Loucy (cell line): ENCODE results near the gene MAPKBP1.

ENCODE experiments used
- H2AFZ ChIP-seq: fragments of 200-600 bp; sonication (generic); 2 replicates; pipeline ENCODE4 v1.6.0; 2016; ENCODE audit warnings: antibody characterized with exemption, mild to moderate bottlenecking, low read length, moderate library complexity
- H3F3A ChIP-seq: fragments of 200-600 bp; 2 replicates; pipeline ENCODE4 v1.6.0; 2016; ENCODE audit warnings: antibody characterized with exemption, low read depth, mild to moderate bottlenecking
- H3K27me3 ChIP-seq: fragments of 200-600 bp; sonication (generic); 2 replicates; pipeline ENCODE4 v1.6.1; 2014; ENCODE audit warnings: low read length, mild to moderate bottlenecking; ENCODE audit not compliant: insufficient read depth, poor library complexity, severe bottlenecking
- H3K36me3 ChIP-seq: fragments of 200-600 bp; sonication (generic); 2 replicates; pipeline ENCODE4 v1.6.1; 2016; ENCODE audit warnings: low read length; ENCODE audit not compliant: insufficient read depth
- H3K4me1 ChIP-seq: fragments of 200-600 bp; sonication (generic); 2 replicates; pipeline ENCODE4 v1.5.1; 2014; ENCODE audit warnings: low read length, mild to moderate bottlenecking; ENCODE audit not compliant: insufficient read depth, poor library complexity, severe bottlenecking
- H3K4me2 ChIP-seq: fragments of 200-600 bp; sonication (generic); 2 replicates; pipeline ENCODE4 v1.6.0; 2014; ENCODE audit warnings: antibody characterized with exemption, low read length, low read depth, mild to moderate bottlenecking; ENCODE audit not compliant: poor library complexity, severe bottlenecking
- H3K4me3 ChIP-seq: fragments of 200-600 bp; sonication (generic); 2 replicates; pipeline ENCODE4 v1.5.1; 2014; ENCODE audit warnings: low read length, mild to moderate bottlenecking, mixed read lengths; ENCODE audit not compliant: poor library complexity, severe bottlenecking
- H3K79me2 ChIP-seq: fragments of 200-600 bp; sonication (generic); 2 replicates; pipeline ENCODE4 v1.6.1; 2014; ENCODE audit warnings: low read length; ENCODE audit not compliant: insufficient read depth
- H3K9ac ChIP-seq: fragments of 200-600 bp; sonication (generic); 2 replicates; pipeline ENCODE4 v1.6.0; 2014; ENCODE audit warnings: mild to moderate bottlenecking, low read depth, low read length, moderate library complexity; ENCODE audit not compliant: poor library complexity, severe bottlenecking
- H3K9me2 ChIP-seq: fragments of 200-600 bp; sonication (generic); replicated peaks from 2 replicates; pipeline ENCODE4 v1.6.1; 2016; ENCODE audit warnings: low read depth, low read length, mixed read lengths
- H3K9me3 ChIP-seq: fragments of 200-600 bp; sonication (generic); 2 replicates; pipeline ENCODE4 v1.6.1; 2014; ENCODE audit warnings: mild to moderate bottlenecking, antibody characterized with exemption, low read length, low read depth; ENCODE audit not compliant: insufficient read depth
- H4K20me1 ChIP-seq: fragments of 200-600 bp; sonication (generic); 2 replicates; pipeline ENCODE4 v1.6.0; 2014; ENCODE audit warnings: antibody characterized with exemption, low read length, mild to moderate bottlenecking; ENCODE audit not compliant: insufficient read depth, poor library complexity, severe bottlenecking
- EZH2phosphoT487 ChIP-seq: fragments of 200-600 bp; IDR thresholded peaks from 2 replicates; pipeline ENCODE4 v1.6.1; 2018; ENCODE audit warnings: antibody characterized with exemption, mild to moderate bottlenecking, moderate library complexity, borderline replicate concordance
- TF ChIP-seq, protein P1 (sequence below): fragments of 200-600 bp; sonication (generic); conservative IDR thresholded peaks from 2 replicates; pipeline ENCODE4 v1.5.1; 2014; ENCODE audit warnings: mild to moderate bottlenecking, antibody characterized with exemption, low read length

MAPKBP1 gene

DNA sequence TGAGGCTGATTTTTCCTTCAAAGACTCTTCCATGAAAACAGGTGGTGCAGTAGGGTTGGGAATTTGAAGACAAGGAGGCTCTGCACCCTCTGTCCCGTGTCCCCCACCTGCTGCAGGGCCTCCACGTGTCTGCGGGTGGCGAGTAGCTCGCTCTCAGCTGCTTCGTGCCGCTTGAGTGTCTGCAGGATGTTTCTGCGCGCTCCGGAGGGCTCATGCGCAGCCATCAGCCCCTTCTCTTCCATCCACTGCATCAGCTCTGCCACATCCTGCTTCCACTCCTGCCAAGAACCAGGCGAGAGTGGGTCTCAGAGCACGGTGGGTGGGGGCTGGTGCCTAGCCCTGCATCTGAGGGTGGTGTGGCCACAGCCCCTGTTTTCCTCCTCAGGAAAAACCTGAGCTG is 101.7 kb downstream of the MAPKBP1 start:
- Histone ChIP-seq H3K4me2 (no peak overlapping the region), H3K9ac (no peak overlapping the region), H3K36me3 (no peaks in the 10 kb centered on the region), H3K9me3 (no peaks in the 10 kb centered on the region), H3K4me1 (no peaks in the 10 kb centered on the region), H3F3A (no peaks in the 10 kb centered on the region), H3K27me3 (no peaks in the 10 kb centered on the region), H3K79me2 (no peaks in the 10 kb centered on the region), H3K9me2 (no peaks in the 10 kb centered on the region), H2AFZ (no peak overlapping the region), H3K4me3 (no peak overlapping the region), H4K20me1 (no peaks in the 10 kb centered on the region)
- TF ChIP-seq EZH2phosphoT487, result no peak
- TF ChIP-seq, protein P1, sequence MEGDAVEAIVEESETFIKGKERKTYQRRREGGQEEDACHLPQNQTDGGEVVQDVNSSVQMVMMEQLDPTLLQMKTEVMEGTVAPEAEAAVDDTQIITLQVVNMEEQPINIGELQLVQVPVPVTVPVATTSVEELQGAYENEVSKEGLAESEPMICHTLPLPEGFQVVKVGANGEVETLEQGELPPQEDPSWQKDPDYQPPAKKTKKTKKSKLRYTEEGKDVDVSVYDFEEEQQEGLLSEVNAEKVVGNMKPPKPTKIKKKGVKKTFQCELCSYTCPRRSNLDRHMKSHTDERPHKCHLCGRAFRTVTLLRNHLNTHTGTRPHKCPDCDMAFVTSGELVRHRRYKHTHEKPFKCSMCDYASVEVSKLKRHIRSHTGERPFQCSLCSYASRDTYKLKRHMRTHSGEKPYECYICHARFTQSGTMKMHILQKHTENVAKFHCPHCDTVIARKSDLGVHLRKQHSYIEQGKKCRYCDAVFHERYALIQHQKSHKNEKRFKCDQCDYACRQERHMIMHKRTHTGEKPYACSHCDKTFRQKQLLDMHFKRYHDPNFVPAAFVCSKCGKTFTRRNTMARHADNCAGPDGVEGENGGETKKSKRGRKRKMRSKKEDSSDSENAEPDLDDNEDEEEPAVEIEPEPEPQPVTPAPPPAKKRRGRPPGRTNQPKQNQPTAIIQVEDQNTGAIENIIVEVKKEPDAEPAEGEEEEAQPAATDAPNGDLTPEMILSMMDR, result no peak

DNA sequence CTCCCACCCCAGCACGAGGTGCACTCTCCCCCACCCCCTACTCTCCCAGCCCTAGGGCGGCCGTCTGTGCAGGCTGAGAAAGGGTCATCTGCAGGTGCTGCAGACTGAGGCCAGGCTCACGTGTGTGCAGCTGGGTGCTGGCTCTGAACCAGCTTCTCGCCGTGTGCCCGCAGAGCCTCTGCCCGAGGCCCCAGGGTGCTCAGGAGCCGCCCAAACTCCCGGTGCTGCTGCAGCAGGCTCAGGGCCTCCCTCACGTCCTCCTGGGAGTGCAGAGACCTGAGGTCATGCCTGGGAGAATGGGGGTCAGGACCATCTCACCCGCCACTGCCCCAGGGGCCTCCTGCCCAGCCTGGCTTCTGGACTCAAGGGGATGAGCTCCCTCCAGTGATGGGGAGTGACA is 102.4 kb downstream of the MAPKBP1 start:
- Histone ChIP-seq H3K4me3 (no peak overlapping the region), H3K36me3 (no peaks in the 10 kb centered on the region), H3K27me3 (no peaks in the 10 kb centered on the region), H3K9me2 (no peaks in the 10 kb centered on the region), H3K9me3 (no peaks in the 10 kb centered on the region), H2AFZ (no peak overlapping the region), H3F3A (no peaks in the 10 kb centered on the region), H3K9ac (no peak overlapping the region), H3K79me2 (no peaks in the 10 kb centered on the region), H3K4me2 (no peak overlapping the region), H3K4me1 (no peaks in the 10 kb centered on the region), H4K20me1 (no peaks in the 10 kb centered on the region)
- TF ChIP-seq, protein P1, result no peak
- no peak for TF ChIP-seq EZH2phosphoT487
